ENCODE results near the gene SEC23A. TPM values are rescaled to one million over a fixed set of nuclear protein-coding genes. Genes with fewer than 3 reads are reported as not detected.
"Not testable (repeated sequence)": the region's sequence is repeated elsewhere in the genome, so short reads cannot be mapped to it uniquely, and the experiment has no call there.

Gene SEC23A
- total RNA-seq (2014; rRNA removed; shearing (Covaris generic)) = 243 and 278 TPM in 2 replicates

GRCh38 chr14:39102969-39103957, at the start of gene SEC23A:
SEC23A (minus strand) TSS chr14:39103235; CDS start chr14:39096118, 7,117 bp downstream.
- DNase-seq (ENCODE audit: low spot score) = peak; percentile 84
- in situ Hi-C loops (cut with HindIII; ENCODE audit: low sequenced_read_pairs) = no loop called here

DNA sequence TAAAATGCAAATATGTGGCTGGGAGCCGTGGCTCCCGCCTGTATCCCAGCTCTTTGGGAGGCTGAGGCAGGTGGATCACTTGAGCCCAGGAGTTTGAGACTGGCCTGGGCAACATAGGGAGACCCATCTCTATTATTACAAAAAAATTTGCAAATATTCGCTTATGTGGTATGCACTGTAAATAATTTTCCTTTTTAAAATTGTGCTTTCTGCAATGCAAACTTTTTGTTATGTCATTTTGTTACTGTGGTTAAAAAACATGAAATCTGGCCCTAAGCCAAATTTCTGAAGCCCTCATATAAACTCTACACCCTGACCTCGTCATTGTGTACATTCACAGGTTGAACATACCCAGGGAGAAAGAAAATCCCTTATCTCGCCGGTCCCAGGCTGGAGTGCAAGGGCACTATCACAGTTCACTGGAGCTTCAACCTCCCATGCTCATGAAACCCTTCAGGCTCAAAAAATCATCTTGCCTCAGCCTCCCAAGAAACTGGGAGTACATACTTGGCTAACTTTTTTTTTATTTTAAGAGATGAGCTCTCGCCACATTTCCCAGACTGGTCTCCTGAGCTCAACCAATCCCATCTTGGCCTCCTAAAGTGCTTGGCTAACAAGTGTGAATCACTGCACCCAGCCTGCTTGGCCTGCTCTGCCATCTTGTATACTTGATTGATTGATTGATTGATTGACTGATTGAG, 42.4 kb upstream of the SEC23A start:
- in situ Hi-C loops (cut with HindIII; ENCODE audit: low sequenced_read_pairs) = no loop called here
- DNase-seq (ENCODE audit: low spot score) = no peak

DNA sequence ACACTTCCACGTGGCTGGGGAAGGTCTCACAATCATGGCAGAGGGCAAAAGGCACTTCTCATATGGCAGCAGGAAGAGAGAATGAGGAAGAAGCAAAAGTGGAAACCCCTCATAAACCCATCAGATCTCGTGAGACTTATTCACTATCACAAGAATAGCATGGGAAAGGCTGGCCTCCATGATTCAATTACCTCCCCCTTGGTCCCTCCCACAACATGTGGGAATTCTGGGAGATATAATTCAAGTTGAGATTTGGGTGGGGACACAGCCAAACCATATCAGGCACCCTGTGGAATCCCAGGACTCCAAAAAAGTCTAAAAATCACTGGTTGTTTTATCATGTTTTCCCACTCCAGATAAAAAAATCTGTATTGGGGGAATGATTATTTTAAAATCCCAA, 40.2 kb upstream of the SEC23A start:
- DNase-seq (ENCODE audit: low spot score); in situ Hi-C loops (cut with HindIII; ENCODE audit: low sequenced_read_pairs): not testable (repeated sequence)

DNA sequence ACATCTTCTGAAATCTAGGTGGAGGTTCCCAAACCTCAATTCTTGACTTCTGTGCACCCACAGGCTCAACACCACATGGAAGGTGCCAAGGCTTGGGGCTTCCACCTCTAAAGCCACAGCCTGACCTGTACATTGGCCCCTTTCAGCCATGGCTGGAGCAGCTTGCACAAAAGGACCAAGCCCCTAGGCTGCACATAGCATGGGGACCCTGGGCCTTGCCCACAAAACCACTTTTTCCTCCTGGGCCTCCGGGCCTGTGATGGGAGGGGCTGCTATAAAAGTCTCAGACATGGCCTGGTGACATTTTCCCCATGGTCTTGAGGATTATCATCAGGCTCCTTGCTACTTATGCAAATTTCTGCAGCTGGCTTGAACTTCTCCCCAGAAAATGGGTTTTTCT, 38.6 kb upstream of the SEC23A start:
- DNase-seq (ENCODE audit: low spot score); in situ Hi-C loops (cut with HindIII; ENCODE audit: low sequenced_read_pairs): not testable (repeated sequence)

DNA sequence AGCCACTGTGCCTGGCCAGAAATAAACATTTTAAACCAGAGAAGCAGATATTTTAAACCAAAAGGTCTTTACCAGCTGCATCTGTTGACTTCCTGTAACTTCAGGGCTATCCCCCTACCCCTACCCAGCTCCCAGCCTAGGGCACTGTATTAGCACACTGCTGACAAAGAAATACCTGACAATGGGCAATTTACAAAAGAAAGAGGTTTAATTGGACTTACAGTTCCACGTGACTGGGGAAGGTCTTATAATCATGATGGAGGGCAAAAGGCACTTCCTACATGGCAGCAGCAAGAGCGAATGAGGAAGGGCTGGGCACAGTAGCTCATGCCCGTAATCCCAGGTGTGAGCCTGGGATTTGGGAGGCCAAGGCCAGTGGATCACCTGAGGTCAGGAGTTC, 37.1 kb upstream of the SEC23A start:
- DNase-seq (ENCODE audit: low spot score) = no peak
- in situ Hi-C loops (cut with HindIII; ENCODE audit: low sequenced_read_pairs) = no loop called here

GRCh38 chr14:39138440-39138839, 35.4 kb upstream of the SEC23A start:
- in situ Hi-C loops (cut with HindIII; ENCODE audit: low sequenced_read_pairs) = no loop called here
- no peak for DNase-seq (ENCODE audit: low spot score)

GRCh38 chr14:39137835-39138234, 34.8 kb upstream of the SEC23A start:
- in situ Hi-C loops (cut with HindIII; ENCODE audit: low sequenced_read_pairs); DNase-seq (ENCODE audit: low spot score): not testable (repeated sequence)

DNA sequence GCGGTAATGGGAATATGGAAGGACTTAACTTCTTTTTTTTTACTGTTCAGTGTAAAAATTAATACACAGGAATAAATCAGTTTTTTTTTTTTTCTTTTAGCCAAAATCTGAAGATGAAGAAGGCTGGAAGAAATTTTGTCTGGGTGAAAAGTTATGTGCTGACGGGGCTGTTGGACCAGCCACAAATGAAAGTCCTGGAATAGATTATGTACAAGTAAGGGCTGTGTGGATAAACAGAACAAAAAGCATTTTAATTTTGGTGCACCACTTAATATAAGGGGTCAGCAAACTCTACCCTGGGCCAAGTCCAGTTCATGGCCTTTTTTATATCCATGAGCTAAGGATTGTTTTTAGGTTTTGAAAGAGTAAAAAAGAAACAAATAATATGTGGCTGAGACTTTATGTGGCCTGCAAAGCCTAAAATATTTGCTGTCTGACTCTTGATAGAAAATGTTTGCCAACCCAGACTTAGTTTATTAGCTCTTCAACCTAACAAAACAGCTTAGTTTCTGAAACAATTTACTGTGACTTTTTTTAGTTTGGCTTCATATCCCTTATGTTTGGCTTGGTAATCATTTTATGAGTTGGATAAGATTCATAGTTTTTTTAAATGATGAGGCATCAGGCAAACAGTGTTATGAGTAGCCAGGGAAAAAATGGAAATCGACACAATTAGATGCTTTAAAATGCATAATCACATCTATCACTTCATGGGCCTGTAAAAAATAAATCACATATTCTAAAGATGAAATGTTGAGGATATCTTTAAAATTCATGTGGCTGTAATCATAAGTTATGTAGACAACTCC, 19.5 kb upstream of the SEC23A start:
- no peak for DNase-seq (ENCODE audit: low spot score)
- in situ Hi-C loops (cut with HindIII; ENCODE audit: low sequenced_read_pairs) = no loop called here

GRCh38 chr14:39114073-39114838, 11.2 kb upstream of the SEC23A start, which contains the start of gene GEMIN2:
GEMIN2 (plus strand) TSS chr14:39114323; CDS start chr14:39114339, 16 bp downstream.
- in situ Hi-C loops (cut with HindIII; ENCODE audit: low sequenced_read_pairs) = no loop called here
- DNase-seq (ENCODE audit: low spot score) = peak; percentile 95

DNA sequence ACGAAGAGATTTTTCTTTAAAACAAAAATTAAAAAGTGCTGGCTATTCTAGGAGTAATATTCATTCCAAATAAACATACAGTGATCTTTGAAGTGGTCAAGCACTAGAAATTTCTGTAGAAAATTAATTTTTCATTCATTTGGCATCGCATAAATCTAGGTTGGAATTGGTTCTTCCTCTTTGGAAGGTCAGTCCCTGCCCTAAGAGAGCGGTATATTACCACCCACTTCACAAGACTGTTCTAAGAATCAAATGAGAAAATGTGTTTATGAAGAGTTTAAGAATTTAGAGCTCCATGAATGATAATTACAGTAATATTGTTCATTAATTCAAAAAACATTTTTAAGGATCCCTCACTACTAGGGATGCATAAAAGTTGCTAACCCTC, 10.6 kb upstream of the SEC23A start:
- DNase-seq (ENCODE audit: low spot score) = no peak
- in situ Hi-C loops (cut with HindIII; ENCODE audit: low sequenced_read_pairs) = no loop called here

DNA sequence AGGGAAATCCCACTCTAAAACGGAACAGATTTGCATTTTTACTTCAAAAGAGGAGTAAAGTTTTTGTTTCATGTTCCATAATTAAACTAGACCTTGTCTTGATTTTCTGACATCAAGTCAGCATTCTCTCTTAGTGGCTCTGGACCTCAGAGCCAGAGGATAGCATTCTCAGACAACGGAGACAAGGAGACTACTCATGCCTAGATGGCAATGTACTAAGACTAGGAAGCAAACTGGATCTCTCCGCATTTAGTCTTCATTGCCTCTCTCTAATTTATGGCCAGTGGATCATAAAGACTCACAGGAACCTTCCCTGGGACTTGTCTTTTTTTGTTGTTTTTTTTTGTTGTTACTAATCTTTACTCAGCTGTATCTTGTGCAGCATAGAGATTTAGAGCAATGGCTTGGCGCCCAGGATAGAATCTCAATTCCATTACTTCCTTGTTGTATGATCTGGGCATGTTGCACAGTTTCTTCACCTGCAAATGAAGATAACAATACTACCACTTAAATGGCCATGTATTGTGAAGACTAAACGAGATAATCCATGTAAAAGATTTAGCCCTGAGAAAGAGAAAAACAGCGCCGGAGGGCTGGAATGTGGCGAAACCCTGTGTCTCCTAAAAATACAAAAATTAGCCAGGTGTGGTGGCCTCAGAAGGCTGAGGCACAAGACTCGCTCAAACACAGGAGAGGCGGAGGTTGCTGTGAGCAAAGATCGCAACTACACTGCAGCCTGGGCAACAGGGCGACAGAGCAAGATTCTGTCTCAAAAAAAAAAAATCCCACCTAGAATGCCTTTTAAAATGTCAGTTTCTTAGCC, 7.1 kb upstream of the SEC23A start:
- no peak for DNase-seq (ENCODE audit: low spot score)
- in situ Hi-C loops (cut with HindIII; ENCODE audit: low sequenced_read_pairs) = no loop called here

DNA sequence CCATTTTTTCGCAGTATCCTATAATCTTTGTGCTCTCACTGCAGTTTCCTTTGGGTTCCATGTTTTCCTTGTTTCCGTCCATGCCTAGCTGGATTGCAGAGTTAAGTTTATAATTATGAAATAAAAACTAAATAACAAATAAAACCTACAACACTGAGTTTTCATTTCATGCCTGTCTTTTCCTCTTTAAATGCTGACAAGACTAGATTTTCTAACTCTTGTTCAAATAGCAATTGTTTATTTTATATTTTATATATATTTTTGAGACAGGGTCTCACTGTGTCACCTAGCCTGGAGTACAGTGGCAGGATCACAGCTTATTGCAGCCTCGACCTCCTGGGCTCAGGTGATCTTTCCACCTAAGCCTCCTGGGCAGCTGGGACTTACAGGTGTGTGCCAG, 5.8 kb upstream of the SEC23A start:
- in situ Hi-C loops (cut with HindIII; ENCODE audit: low sequenced_read_pairs) = no loop called here
- no peak for DNase-seq (ENCODE audit: low spot score)

DNA sequence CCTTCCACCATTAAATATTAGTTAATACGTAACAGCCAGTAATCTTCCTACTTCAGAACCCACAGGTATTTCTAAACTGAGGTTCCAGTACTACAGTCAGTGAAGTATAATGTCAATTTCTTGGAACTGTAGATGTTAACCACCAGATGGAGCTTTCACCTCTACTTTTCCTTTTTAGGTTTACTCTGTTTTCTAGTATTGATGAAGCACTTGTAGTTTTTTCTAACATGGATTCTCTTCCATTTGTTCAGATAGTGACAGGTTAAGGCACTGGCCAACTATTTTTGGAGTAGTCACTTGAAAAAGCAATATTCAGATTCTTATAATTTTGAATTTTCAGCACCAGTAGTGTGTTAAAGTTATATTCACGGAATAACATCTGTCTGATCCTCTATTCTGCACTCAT, 4.6 kb upstream of the SEC23A start:
- DNase-seq (ENCODE audit: low spot score) = peak; percentile 20
- in situ Hi-C loops (cut with HindIII; ENCODE audit: low sequenced_read_pairs) = no loop called here

- in situ Hi-C loops (cut with HindIII; ENCODE audit: low sequenced_read_pairs); DNase-seq (ENCODE audit: low spot score): not testable (repeated sequence)
Observed at GRCh38 chr14:39104078-39104801, 1.2 kb upstream of the SEC23A start.

DNA sequence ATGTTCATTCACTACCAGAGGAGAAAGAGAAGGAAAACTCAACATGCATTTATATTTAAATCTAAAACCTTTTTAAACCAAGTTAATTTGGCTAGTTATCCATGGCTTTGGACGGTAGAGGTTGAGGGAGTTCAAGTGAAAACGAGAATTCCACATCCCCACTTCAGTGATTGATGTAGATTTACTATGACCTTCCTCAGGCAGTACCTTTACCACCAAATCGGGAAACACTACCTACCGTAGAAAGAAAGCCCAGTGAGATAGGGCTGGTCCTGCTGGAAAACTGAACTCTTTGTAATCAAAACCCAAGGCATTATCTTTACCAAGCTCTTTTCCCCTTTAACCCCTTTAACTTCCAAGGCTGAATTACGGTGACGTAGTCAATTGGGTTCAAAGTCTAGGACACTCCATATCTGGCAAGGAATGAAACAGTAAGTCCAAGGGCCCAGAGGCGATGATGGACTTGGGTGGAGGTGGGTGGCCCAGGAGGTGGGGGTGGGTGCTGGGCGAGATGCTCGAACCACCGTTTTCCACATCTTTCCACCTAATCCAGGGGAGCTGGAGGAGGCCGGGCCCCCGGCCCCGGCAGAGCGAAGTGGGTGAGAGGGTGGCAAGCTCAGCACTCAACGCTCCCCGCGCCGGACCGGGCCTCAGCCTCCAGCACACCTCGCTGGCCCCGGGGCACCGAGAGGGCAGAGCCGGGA, 618 bp downstream of the SEC23A start:
- peak; percentile 61 for DNase-seq (ENCODE audit: low spot score)
- in situ Hi-C loops (cut with HindIII; ENCODE audit: low sequenced_read_pairs) = no loop called here

- in situ Hi-C loops (cut with HindIII; ENCODE audit: low sequenced_read_pairs) = no loop called here
- DNase-seq (ENCODE audit: low spot score) = no peak
Observed at GRCh38 chr14:39099748-39100147, 3.3 kb downstream of the SEC23A start.

DNA sequence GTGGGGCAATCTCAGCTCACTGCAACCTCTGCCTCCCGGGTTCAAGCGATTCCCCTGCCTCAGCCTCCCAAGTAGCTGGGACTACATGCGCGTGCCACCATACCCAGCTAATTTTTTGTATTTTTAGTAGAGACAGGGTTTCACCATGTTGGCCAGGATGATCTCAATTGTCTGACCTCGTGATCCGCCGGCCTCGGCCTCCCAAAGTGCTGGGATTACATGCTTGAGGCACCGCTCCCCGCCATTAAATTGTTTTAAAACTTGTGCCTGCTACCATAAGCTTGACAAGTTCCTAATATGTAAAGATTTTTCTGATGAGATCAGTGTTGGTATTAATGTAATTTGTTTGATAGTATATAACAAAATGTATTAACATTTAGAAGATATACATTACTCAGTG, 3.8 kb downstream of the SEC23A start:
- in situ Hi-C loops (cut with HindIII; ENCODE audit: low sequenced_read_pairs); DNase-seq (ENCODE audit: low spot score): not testable (repeated sequence)

Measured in G401 (cell line).